H1 (cell line): ENCODE results near the gene ADCY7. TPM values are rescaled to one million over a fixed set of nuclear protein-coding genes. Genes with fewer than 3 reads are reported as not detected.

Source experiments
- CREB1 ChIP-seq: IDR thresholded peaks from 2 replicates; pipeline ENCODE4 v1.6.1; 2012; ENCODE audit warnings: inconsistent platforms
- FOSL1 ChIP-seq: IDR thresholded peaks from 2 replicates; pipeline ENCODE4 v1.6.1; 2011; ENCODE audit warnings: mild to moderate bottlenecking, low read depth, low read length, moderate library complexity; ENCODE audit not compliant: insufficient read depth
- NANOG ChIP-seq: IDR thresholded peaks from 2 replicates; pipeline ENCODE4 v1.6.1; 2011; ENCODE audit warnings: low read length, low read depth, mild to moderate bottlenecking, inconsistent platforms; ENCODE audit not compliant: insufficient read depth, poor library complexity, severe bottlenecking
- SIN3A ChIP-seq, 2 experiments: IDR thresholded peaks in 1 of 2; conservative IDR thresholded peaks in 1 of 2; 2 replicates each; pipeline ENCODE4 v1.6.1; 2011 to 2012; ENCODE audit warnings: low read length in 2 of 2, improper control_type of control experiment in 1 of 2, low read depth in 1 of 2, mild to moderate bottlenecking in 1 of 2
- SIX5 ChIP-seq: IDR thresholded peaks from 2 replicates; pipeline ENCODE4 v1.6.1; 2011; ENCODE audit warnings: mild to moderate bottlenecking, low read depth, low read length
- ZNF274 ChIP-seq: IDR thresholded peaks from 2 replicates; pipeline ENCODE4 v1.7.0; 2012; ENCODE audit warnings: low read length, borderline replicate concordance; ENCODE audit errors: extremely low read depth
- polyA plus RNA-seq, 7 experiments: library from polyadenylated mRNA; depleted of rRNA in 3 of 7; stranded (reverse) in 5 of 7; unstranded in 2 of 7; fragments of >200 nt in 5 of 7; fragments of 200-250 nt in 2 of 7; gene quantifications; 1 replicate in 5 of 7; 2 replicates in 1 of 7; 4 replicates in 1 of 7; pipeline versions ENCODE4 v1.2.1 to v1.2.3, GENCODE V29; 2011 to 2013; ENCODE audit warnings: missing spikeins in 2 of 7, mixed read lengths in 2 of 7
- total RNA-seq: library from RNA; stranded (reverse); fragmentation: NEBNext Ultra II Directional; extraction: Animal tissue kit (Norgen Biotek cat#: 25700); gene quantifications from 2 replicates; pipeline ENCODE4 v1.2.1, GENCODE V29; 2021
- TF ChIP-seq, protein P1 (sequence below): fragments of 300-600 bp; sonication (generic); IDR thresholded peaks from 2 replicates; pipeline ENCODE4 v1.7.1; 2012; ENCODE audit warnings: low read length, moderate library complexity, mild to moderate bottlenecking, inconsistent platforms; ENCODE audit not compliant: insufficient replicate concordance
- TF ChIP-seq, protein P2 (sequence below), 3 experiments: IDR thresholded peaks; 1 replicate in 2 of 3; 2 replicates in 1 of 3; pipeline versions ENCODE4 v1.5.1 to v1.6.1; 2011; ENCODE audit warnings: low read length in 3 of 3, mild to moderate bottlenecking in 3 of 3, inconsistent platforms in 2 of 3, low read depth in 1 of 3, moderate library complexity in 1 of 3; ENCODE audit not compliant: insufficient read depth in 1 of 3; ENCODE audit errors: control extremely low read depth in 1 of 3

ADCY7 gene
- total and polyA plus RNA-seq, 2 of the 8 experiments (the other 6 are each of a cell fraction or from before 2014, with no cell fraction given): 2.4 to 5.1 TPM

DNA sequence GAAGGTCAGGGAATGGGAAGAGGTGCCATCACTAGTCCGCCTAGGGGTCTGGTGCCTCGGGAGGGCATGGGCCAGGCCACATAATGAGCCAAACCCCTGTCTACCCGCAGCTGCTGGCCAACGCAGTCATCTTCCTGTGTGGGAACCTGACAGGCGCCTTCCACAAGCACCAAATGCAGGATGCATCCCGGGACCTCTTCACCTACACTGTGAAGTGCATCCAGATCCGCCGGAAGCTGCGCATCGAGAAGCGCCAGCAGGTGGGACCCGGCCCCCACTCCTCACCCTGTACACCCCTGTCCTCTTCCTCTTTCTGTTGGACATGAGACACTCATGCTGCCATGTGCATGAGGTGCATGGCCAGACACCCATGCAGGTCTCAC is 26.2 kb downstream of the ADCY7 start (continued):
- TF ChIP-seq, protein P1, sequence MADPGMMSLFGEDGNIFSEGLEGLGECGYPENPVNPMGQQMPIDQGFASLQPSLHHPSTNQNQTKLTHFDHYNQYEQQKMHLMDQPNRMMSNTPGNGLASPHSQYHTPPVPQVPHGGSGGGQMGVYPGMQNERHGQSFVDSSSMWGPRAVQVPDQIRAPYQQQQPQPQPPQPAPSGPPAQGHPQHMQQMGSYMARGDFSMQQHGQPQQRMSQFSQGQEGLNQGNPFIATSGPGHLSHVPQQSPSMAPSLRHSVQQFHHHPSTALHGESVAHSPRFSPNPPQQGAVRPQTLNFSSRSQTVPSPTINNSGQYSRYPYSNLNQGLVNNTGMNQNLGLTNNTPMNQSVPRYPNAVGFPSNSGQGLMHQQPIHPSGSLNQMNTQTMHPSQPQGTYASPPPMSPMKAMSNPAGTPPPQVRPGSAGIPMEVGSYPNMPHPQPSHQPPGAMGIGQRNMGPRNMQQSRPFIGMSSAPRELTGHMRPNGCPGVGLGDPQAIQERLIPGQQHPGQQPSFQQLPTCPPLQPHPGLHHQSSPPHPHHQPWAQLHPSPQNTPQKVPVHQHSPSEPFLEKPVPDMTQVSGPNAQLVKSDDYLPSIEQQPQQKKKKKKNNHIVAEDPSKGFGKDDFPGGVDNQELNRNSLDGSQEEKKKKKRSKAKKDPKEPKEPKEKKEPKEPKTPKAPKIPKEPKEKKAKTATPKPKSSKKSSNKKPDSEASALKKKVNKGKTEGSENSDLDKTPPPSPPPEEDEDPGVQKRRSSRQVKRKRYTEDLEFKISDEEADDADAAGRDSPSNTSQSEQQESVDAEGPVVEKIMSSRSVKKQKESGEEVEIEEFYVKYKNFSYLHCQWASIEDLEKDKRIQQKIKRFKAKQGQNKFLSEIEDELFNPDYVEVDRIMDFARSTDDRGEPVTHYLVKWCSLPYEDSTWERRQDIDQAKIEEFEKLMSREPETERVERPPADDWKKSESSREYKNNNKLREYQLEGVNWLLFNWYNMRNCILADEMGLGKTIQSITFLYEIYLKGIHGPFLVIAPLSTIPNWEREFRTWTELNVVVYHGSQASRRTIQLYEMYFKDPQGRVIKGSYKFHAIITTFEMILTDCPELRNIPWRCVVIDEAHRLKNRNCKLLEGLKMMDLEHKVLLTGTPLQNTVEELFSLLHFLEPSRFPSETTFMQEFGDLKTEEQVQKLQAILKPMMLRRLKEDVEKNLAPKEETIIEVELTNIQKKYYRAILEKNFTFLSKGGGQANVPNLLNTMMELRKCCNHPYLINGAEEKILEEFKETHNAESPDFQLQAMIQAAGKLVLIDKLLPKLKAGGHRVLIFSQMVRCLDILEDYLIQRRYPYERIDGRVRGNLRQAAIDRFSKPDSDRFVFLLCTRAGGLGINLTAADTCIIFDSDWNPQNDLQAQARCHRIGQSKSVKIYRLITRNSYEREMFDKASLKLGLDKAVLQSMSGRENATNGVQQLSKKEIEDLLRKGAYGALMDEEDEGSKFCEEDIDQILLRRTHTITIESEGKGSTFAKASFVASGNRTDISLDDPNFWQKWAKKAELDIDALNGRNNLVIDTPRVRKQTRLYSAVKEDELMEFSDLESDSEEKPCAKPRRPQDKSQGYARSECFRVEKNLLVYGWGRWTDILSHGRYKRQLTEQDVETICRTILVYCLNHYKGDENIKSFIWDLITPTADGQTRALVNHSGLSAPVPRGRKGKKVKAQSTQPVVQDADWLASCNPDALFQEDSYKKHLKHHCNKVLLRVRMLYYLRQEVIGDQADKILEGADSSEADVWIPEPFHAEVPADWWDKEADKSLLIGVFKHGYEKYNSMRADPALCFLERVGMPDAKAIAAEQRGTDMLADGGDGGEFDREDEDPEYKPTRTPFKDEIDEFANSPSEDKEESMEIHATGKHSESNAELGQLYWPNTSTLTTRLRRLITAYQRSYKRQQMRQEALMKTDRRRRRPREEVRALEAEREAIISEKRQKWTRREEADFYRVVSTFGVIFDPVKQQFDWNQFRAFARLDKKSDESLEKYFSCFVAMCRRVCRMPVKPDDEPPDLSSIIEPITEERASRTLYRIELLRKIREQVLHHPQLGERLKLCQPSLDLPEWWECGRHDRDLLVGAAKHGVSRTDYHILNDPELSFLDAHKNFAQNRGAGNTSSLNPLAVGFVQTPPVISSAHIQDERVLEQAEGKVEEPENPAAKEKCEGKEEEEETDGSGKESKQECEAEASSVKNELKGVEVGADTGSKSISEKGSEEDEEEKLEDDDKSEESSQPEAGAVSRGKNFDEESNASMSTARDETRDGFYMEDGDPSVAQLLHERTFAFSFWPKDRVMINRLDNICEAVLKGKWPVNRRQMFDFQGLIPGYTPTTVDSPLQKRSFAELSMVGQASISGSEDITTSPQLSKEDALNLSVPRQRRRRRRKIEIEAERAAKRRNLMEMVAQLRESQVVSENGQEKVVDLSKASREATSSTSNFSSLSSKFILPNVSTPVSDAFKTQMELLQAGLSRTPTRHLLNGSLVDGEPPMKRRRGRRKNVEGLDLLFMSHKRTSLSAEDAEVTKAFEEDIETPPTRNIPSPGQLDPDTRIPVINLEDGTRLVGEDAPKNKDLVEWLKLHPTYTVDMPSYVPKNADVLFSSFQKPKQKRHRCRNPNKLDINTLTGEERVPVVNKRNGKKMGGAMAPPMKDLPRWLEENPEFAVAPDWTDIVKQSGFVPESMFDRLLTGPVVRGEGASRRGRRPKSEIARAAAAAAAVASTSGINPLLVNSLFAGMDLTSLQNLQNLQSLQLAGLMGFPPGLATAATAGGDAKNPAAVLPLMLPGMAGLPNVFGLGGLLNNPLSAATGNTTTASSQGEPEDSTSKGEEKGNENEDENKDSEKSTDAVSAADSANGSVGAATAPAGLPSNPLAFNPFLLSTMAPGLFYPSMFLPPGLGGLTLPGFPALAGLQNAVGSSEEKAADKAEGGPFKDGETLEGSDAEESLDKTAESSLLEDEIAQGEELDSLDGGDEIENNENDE: no peak
- TF ChIP-seq SIX5: no peak
- no peak for TF ChIP-seq FOSL1
- TF ChIP-seq NANOG: no peak
- no peak for TF ChIP-seq SIN3A (conservative IDR thresholded peaks at IDR 0.05 in 1 of 2, IDR thresholded peaks at IDR 0.05 in 1 of 2; ENCODE audit: low read depth in 1 of 2, low read length in 2 of 2)
- TF ChIP-seq ZNF274: no peak
- TF ChIP-seq, protein P2, sequence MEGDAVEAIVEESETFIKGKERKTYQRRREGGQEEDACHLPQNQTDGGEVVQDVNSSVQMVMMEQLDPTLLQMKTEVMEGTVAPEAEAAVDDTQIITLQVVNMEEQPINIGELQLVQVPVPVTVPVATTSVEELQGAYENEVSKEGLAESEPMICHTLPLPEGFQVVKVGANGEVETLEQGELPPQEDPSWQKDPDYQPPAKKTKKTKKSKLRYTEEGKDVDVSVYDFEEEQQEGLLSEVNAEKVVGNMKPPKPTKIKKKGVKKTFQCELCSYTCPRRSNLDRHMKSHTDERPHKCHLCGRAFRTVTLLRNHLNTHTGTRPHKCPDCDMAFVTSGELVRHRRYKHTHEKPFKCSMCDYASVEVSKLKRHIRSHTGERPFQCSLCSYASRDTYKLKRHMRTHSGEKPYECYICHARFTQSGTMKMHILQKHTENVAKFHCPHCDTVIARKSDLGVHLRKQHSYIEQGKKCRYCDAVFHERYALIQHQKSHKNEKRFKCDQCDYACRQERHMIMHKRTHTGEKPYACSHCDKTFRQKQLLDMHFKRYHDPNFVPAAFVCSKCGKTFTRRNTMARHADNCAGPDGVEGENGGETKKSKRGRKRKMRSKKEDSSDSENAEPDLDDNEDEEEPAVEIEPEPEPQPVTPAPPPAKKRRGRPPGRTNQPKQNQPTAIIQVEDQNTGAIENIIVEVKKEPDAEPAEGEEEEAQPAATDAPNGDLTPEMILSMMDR (IDR thresholded peaks at IDR 0.05; ENCODE audit: control extremely low read depth in 1 of 3, insufficient read depth in 1 of 3, low read depth in 1 of 3, low read length in 3 of 3): no peak
- TF ChIP-seq CREB1: no peak
